ENCODE data around the gene NFATC2IP. TPM values are rescaled to one million over a fixed set of nuclear protein-coding genes. Genes with fewer than 3 reads are reported as not detected.
A peak's percentile ranks its signal among the peaks of the same experiment; 100 is the strongest.

Gene NFATC2IP
- polyA plus RNA-seq, 1 donor from 2014 or later: 39.1 TPM

- Histone ChIP-seq H3F3A (ENCODE audit: insufficient read depth, low read length, poor library complexity, severe bottlenecking) (no peaks in the 10 kb centered on the region), H4K20me1 (ENCODE audit: insufficient read depth) (no peaks in the 10 kb centered on the region), H3K9ac (ENCODE audit: low read length) (no peak overlapping the region), H3K4me3 (ENCODE audit: low read length) (no peak overlapping the region), H3K9me3 (ENCODE audit: low read length) (no peaks in the 10 kb centered on the region), H3K9me2 (ENCODE audit: insufficient read depth, low read length) (no peaks in the 10 kb centered on the region), H3K79me2 (replicated peaks; ENCODE audit: insufficient read depth, low read length) (no peaks in the 10 kb centered on the region), H3K27me3 (ENCODE audit: insufficient read depth, low read depth, low read length) (no peaks in the 10 kb centered on the region), H3K27ac (ENCODE audit: low read length) (no peak overlapping the region), H3K4me2 (ENCODE audit: low read length) (no peak overlapping the region), H2AFZ (ENCODE audit: low read depth, low read length) (no peak overlapping the region), H3K36me3 (ENCODE audit: insufficient read depth, low read length) (no peaks in the 10 kb centered on the region)
- TF ChIP-seq MXI1 (conservative IDR thresholded peaks at IDR 0.05; ENCODE audit: poor library complexity, severe bottlenecking): no peak
- TF ChIP-seq SMC3 (conservative IDR thresholded peaks at IDR 0.05; ENCODE audit: poor library complexity): no peak
- no peak for TF ChIP-seq CTCF (IDR thresholded peaks at IDR 0.05; ENCODE audit: poor library complexity, severe bottlenecking)
- no peak for TF ChIP-seq EZH2 (IDR thresholded peaks at IDR 0.05; ENCODE audit: borderline replicate concordance, insufficient read depth, low read length, poor library complexity, severe bottlenecking)
- no peak for TF ChIP-seq TAF1 (IDR thresholded peaks at IDR 0.05; ENCODE audit: low read depth)
- TF ChIP-seq POLR2AphosphoS5 (IDR thresholded peaks at IDR 0.05): no peak
- TF ChIP-seq REST (IDR thresholded peaks at IDR 0.05; ENCODE audit: borderline replicate concordance): no peak
- TF ChIP-seq RAD21 (conservative IDR thresholded peaks at IDR 0.05): no peak
- TF ChIP-seq EP300 (conservative IDR thresholded peaks at IDR 0.05; ENCODE audit: poor library complexity, severe bottlenecking): no peak
Measured at GRCh38 chr16:28980929-28981328, 30.2 kb downstream of the NFATC2IP start.

- H2AFZ ChIP-seq (ENCODE audit: low read depth, low read length): no peak overlapping the region
- H3K9ac ChIP-seq (ENCODE audit: low read length): no peak overlapping the region
- no peaks in the 10 kb centered on the region for H3K36me3 ChIP-seq (ENCODE audit: insufficient read depth, low read length)
- H3K79me2 ChIP-seq (replicated peaks; ENCODE audit: insufficient read depth, low read length): no peaks in the 10 kb centered on the region
- no peak overlapping the region for H3K27ac ChIP-seq (ENCODE audit: low read length)
- H3K4me3 ChIP-seq (ENCODE audit: low read length): no peak overlapping the region
- H3K27me3 ChIP-seq (ENCODE audit: insufficient read depth, low read depth, low read length): no peaks in the 10 kb centered on the region
- TF ChIP-seq MXI1 (conservative IDR thresholded peaks at IDR 0.05; ENCODE audit: poor library complexity, severe bottlenecking): no peak
- peak; percentile 38 for TF ChIP-seq CTCF (IDR thresholded peaks at IDR 0.05; ENCODE audit: poor library complexity, severe bottlenecking)
- H3F3A ChIP-seq (ENCODE audit: insufficient read depth, low read length, poor library complexity, severe bottlenecking): no peaks in the 10 kb centered on the region
- no peaks in the 10 kb centered on the region for H4K20me1 ChIP-seq (ENCODE audit: insufficient read depth)
- H3K4me2 ChIP-seq (ENCODE audit: low read length): no peak overlapping the region
- no peaks in the 10 kb centered on the region for H3K9me2 ChIP-seq (ENCODE audit: insufficient read depth, low read length)
- no peaks in the 10 kb centered on the region for H3K9me3 ChIP-seq (ENCODE audit: low read length)
Measured at GRCh38 chr16:28981517-28981916, 30.8 kb downstream of the NFATC2IP start.

All from neural cell (in vitro differentiated cells).